Transverse colon (tissue), 4 donors: ENCODE data around the gene LEO1. TPM values are rescaled to one million over a fixed set of nuclear protein-coding genes. Genes with fewer than 3 reads are reported as not detected.

Experiments used
- DNase-seq: peaks from one replicate; pipeline ENCODE4 v3.0.0-alpha.2; 2019
- H3K27ac ChIP-seq, 4 donors: fragments of 200-600 bp; sonication (generic); 2 replicates each; pipeline ENCODE4 v1.5.1; 2016 to 2018; ENCODE audit warnings: inconsistent platforms in 4 of 4
- H3K27me3 ChIP-seq: fragments of 200-600 bp; sonication (generic); 2 replicates; pipeline ENCODE4 v1.5.1; 2017; ENCODE audit warnings: inconsistent platforms
- H3K36me3 ChIP-seq, 4 donors: fragments of 200-600 bp; sonication (generic); 2 replicates each; pipeline ENCODE4 v1.5.1; 2017 to 2019; ENCODE audit warnings: inconsistent platforms in 4 of 4
- H3K4me1 ChIP-seq, 4 donors: fragments of 200-600 bp; sonication (generic); 2 replicates each; pipeline ENCODE4 v1.5.1; 2017 to 2020; ENCODE audit warnings: inconsistent platforms in 4 of 4
- H3K4me3 ChIP-seq, 4 donors: fragments of 200-600 bp; sonication (generic); 1 replicate in 1 of 4; 2 replicates in 3 of 4; pipeline versions ENCODE4 v1.5.1 to v1.6.1; 2017 to 2019; ENCODE audit warnings: inconsistent platforms in 4 of 4
- H3K9me3 ChIP-seq, 2 donors: fragments of 200-600 bp; sonication (generic); 2 replicates each; pipeline ENCODE4 v1.5.1; 2017 to 2019; ENCODE audit warnings: inconsistent platforms in 2 of 2
- CTCF ChIP-seq, 5 experiments: fragments of 200-600 bp in 3 of 5; fragments of 450-650 bp in 2 of 5; sonication (generic) in 3 of 5; IDR thresholded peaks; 1 replicate in 2 of 5; 2 replicates in 3 of 5; pipeline ENCODE4 v1.5.1; 2016 to 2017; ENCODE audit warnings: antibody characterized with exemption in 5 of 5, inconsistent platforms in 3 of 5, mild to moderate bottlenecking in 2 of 5, moderate library complexity in 1 of 5
- EP300 ChIP-seq: sonication (generic); formaldehyde crosslinking; IDR thresholded peaks from one replicate; pipeline ENCODE4 v1.6.1; 2017; ENCODE audit warnings: antibody characterized with exemption, low read depth
- POLR2A ChIP-seq: fragments of 450-650 bp; IDR thresholded peaks from one replicate; pipeline ENCODE4 v1.6.1; 2016; ENCODE audit warnings: antibody characterized with exemption, mild to moderate bottlenecking, moderate library complexity
- POLR2AphosphoS5 ChIP-seq, 3 donors: sonication (generic); formaldehyde crosslinking; IDR thresholded peaks; one replicate each; pipeline ENCODE4 v1.6.1; 2016; ENCODE audit warnings: antibody characterized with exemption in 3 of 3
- WGBS, 2 donors: methylation state at CpG; one replicate each; pipeline ENCODE4 v1.1.5; 2018; ENCODE audit warnings: low coverage in 1 of 2; 5-methylcytosine and 5-hydroxymethylcytosine counted together
- in situ Hi-C, 4 donors: fragments of 200-750 bp; cut with MboI; loops; one replicate each; pipeline versions ENCODE4 v1.15.0 to v1.15.1; 2017; ENCODE audit warnings: low sequenced_read_pairs in 3 of 4, low pct_ligation_motif_present in 1 of 4, low pct_unique_long_range_greater_than_20kb in 1 of 4
- intact Hi-C: fragments of 100-400 bp; cut with DNase I; formaldehyde crosslinking; loops from one replicate; pipeline ENCODE4 v1.15.1; 2023; ENCODE audit warnings: low total_unique reads
- small RNA-seq, 4 donors: library from RNA; depleted of rRNA; stranded (forward); fragments of <200 nt; gene quantifications; one replicate each; pipeline ENCODE3, GENCODE V24; 2016
- total RNA-seq, 4 donors: library from RNA; depleted of rRNA; stranded (reverse); fragments of >200 nt; gene quantifications; one replicate each; pipeline ENCODE4 v1.1.0, GENCODE V29; 2016

LEO1 gene
- total RNA-seq, 4 donors from 2014 or later: 27.2 to 38.2 (median 30.9) TPM

DNA sequence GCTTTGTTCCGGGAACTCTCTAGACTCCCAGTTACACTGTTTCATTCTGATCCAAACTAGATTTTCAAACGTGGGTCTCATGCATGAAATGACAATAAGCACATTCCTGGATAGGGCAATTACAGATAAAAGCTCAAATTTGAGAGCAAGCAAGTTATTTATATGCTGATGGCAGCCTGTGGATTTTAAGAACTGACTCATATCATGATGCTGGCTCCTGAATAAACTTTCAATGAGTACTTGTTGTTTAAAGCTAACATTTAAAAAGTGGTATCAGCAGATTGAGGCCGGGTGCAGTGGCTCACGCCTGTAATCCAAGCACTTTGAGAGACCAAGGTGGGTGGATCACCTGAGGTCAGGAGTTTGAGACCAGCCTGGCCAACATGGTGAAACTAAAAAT is 66.6 kb downstream of the LEO1 start:
- no peak for DNase-seq
- Histone ChIP-seq H3K4me3 (no peak overlapping the region), H3K4me1 (no peaks in the 10 kb centered on the region), H3K27me3 (no peaks in the 10 kb centered on the region), H3K27ac (no peak overlapping the region), H3K36me3 (peaks cover 0 to 51% (median 24%) of the 10 kb centered on the region in 4 donors), H3K9me3 (no peaks in the 10 kb centered on the region)
- intact Hi-C loops: no loop called here
- in situ Hi-C loops: no loop called here
- TF ChIP-seq CTCF (IDR thresholded peaks at IDR 0.05) (no peak), POLR2AphosphoS5 (IDR thresholded peaks at IDR 0.05) (no peak), POLR2A (no peak), EP300 (no peak)
- 74% methylated on average over 4 of the region's 4 CpGs; no CpG with 5 or more reads in 1 of the 2 donors for WGBS, 2 donors

DNA sequence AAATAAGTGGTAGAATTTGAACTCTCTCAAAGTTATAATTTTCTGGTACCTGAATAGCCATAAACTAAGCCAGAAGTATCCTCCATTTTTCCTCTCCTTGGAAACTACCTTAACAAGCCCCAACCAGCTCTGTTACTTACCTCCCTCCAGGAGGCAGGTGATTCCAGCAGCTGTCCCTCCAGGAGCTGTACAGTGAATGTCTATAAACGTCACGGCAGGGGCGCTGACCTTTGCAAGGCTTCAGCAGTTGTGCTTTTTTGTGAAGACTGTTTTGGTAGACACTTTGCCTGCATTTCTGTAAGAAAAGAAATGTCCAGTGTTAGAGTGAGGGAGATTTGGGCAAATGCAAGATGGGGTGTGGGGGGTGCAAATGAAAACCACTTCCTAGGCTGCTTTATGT is 67.2 kb downstream of the LEO1 start:
- peaks cover 0 to 52% (median 25%) of the 10 kb centered on the region in 4 donors for H3K36me3 ChIP-seq
- TF ChIP-seq POLR2A: no peak
- no peak for TF ChIP-seq POLR2AphosphoS5 (IDR thresholded peaks at IDR 0.05)
- no peak for TF ChIP-seq EP300
- TF ChIP-seq CTCF (IDR thresholded peaks at IDR 0.05): no peak
- H3K27me3 ChIP-seq: no peaks in the 10 kb centered on the region
- intact Hi-C loops (no loop called here), in situ Hi-C loops (no loop called here)
- no peak overlapping the region for H3K4me3 ChIP-seq
- no peaks in the 10 kb centered on the region for H3K9me3 ChIP-seq
- WGBS, 2 donors: 88 to 90% methylated on average over 2 to 3 of the region's 3 CpGs
- no peak overlapping the region for H3K27ac ChIP-seq
- DNase-seq: no peak
- no peaks in the 10 kb centered on the region for H3K4me1 ChIP-seq

DNA sequence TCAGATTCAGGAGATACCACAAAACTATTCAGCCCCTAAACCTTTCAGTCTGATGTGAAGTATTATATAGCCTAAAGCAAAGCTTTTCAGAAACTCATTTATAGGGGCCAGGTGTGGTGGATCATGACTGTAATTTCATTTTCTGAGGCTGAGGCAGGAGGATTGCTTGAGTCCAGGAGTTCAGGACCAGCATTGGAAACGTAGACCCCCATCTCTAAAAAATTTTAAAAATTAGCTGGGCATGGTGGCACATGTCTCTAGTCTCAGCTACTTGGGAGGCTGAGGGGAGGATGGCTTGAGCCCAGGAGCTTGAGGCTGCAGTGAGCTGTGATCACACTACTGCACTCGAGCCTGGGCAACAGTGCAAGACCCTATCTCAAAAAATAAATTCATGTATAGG is 82.1 kb downstream of the LEO1 start:
- Histone ChIP-seq H3K4me3 (no peak overlapping the region), H3K4me1 (peaks cover 0 to 4% (median 2%) of the 10 kb centered on the region in 4 donors), H3K27ac (no peak overlapping the region), H3K27me3 (no peaks in the 10 kb centered on the region), H3K36me3 (peaks cover 0 to 28% (median 9%) of the 10 kb centered on the region in 4 donors), H3K9me3 (no peaks in the 10 kb centered on the region)
- WGBS, 2 donors: 80 to 97% methylated on average over 1 to 2 of the region's 2 CpGs
- no peak for DNase-seq
- intact Hi-C loops (loop anchor here (5.0 kb wide), 1 partner anchor 188 kb away; no protein-coding TSS in a partner anchor), in situ Hi-C loops (no loop called here)
- no peak for TF ChIP-seq EP300
- no peak for TF ChIP-seq POLR2AphosphoS5 (IDR thresholded peaks at IDR 0.05)
- no peak for TF ChIP-seq CTCF (IDR thresholded peaks at IDR 0.05)
- TF ChIP-seq POLR2A: no peak

- intact Hi-C loops: loop anchor here (5.0 kb wide), 1 partner anchor 189 kb away; no protein-coding TSS in a partner anchor
- no peak overlapping the region for H3K4me3 ChIP-seq
- DNase-seq: no peak
- TF ChIP-seq EP300 (no peak), CTCF (IDR thresholded peaks at IDR 0.05) (peak; percentile 60 to 74 (median 66))
- H3K4me1 ChIP-seq: peaks cover 0 to 12% (median 8%) of the 10 kb centered on the region in 4 donors
- no peak overlapping the region for H3K27ac ChIP-seq
- no peaks in the 10 kb centered on the region for H3K27me3 ChIP-seq
- H3K9me3 ChIP-seq: no peaks in the 10 kb centered on the region
- peaks cover 0 to 22% (median 5%) of the 10 kb centered on the region in 4 donors for H3K36me3 ChIP-seq
- in situ Hi-C loops: no loop called here
- WGBS, 2 donors: 18 to 26% methylated on average over 2 of the region's 2 CpGs
These were observed 82.9 kb downstream of the LEO1 start for GRCh38 chr15:51888593-51889195.

Small RNAs within 50 kb of the gene (small RNA-seq; reads per million reads assigned to genes)
- 0 reads per million in 4 donors for gene RNU6-90P

Other genes with a start within 250 kb of the LEO1 start
- gene LYSMD2, start 234.1 kb downstream of the LEO1 start, total RNA-seq: 1 to 10 TPM; 2.2 to 9.2 (median 4.4) TPM
- gene TMOD2, start 220.2 kb downstream of the LEO1 start, total RNA-seq: 1 to 10 TPM; 1.8 to 6.8 (median 5.3) TPM
- 10 to 100 TPM; 18.7 to 65.8 (median 45.3) TPM for gene TMOD3, start 142.1 kb downstream of the LEO1 start, total RNA-seq
- 10 to 100 TPM; 30.3 to 69.4 (median 42.0) TPM for gene MAPK6, start 47.4 kb upstream of the LEO1 start, total RNA-seq
- gene BCL2L10, start 141.0 kb upstream of the LEO1 start, total RNA-seq: 1 to 10 TPM in 2 of 4 donors, not detected in 2; 1.7 to 5.3 TPM
- 10 to 100 TPM in 2 of 4 donors, 1 to 10 TPM in 1, under 1 TPM in 1; 0.60 to 12.7 (median 7.8) TPM for gene GNB5, start 219.6 kb upstream of the LEO1 start, total RNA-seq